HG02571 (cell line): Measurements from ENCODE around the gene SRPRB.
"Not testable (repeated sequence)": the region's sequence is repeated elsewhere in the genome, so short reads cannot be mapped to it uniquely, and the experiment has no call there.

ENCODE experiments used
- ATAC-seq: cut with Tn5 transposase; IDR thresholded peaks from one replicate; pipeline ENCODE4 v1.9.1; 2021; ENCODE audit warnings: mild to moderate bottlenecking, moderate library complexity; ENCODE audit not compliant: unreplicated experiment

Gene SRPRB

GRCh38 chr3:133777807-133778568 lies 27.6 kb upstream of the SRPRB start:
- no peak for ATAC-seq

- no peak for ATAC-seq
These were observed 25.9 kb upstream of the SRPRB start for GRCh38 chr3:133779626-133780203.

GRCh38 chr3:133780756-133781155 lies 24.9 kb upstream of the SRPRB start:
- ATAC-seq = not testable (repeated sequence)

- ATAC-seq = no peak
These were observed 24.0 kb upstream of the SRPRB start for GRCh38 chr3:133781570-133781969.

- no peak for ATAC-seq
These were observed 23.2 kb upstream of the SRPRB start for GRCh38 chr3:133782454-133782853.

- ATAC-seq = no peak
These were observed 21.9 kb upstream of the SRPRB start for GRCh38 chr3:133783762-133784161.

- no peak for ATAC-seq
These were observed 17.6 kb upstream of the SRPRB start for GRCh38 chr3:133788024-133788423.

- no peak for ATAC-seq
These were observed 13.3 kb upstream of the SRPRB start for GRCh38 chr3:133792171-133792763.

- no peak for ATAC-seq
These were observed 8.1 kb upstream of the SRPRB start for GRCh38 chr3:133797396-133798105.

GRCh38 chr3:133799794-133800585 lies 5.6 kb upstream of the SRPRB start:
- ATAC-seq = no peak

GRCh38 chr3:133803469-133803868 lies 2.1 kb upstream of the SRPRB start:
- no peak for ATAC-seq

- ATAC-seq = no peak
These were observed 719 bp upstream of the SRPRB start for GRCh38 chr3:133804896-133805295.

GRCh38 chr3:133805384-133805701 lies 272 bp upstream of the SRPRB start:
- no peak for ATAC-seq

- ATAC-seq = no peak
These were observed 7.3 kb downstream of the SRPRB start for GRCh38 chr3:133812872-133813271.

GRCh38 chr3:133815386-133815785 lies 9.8 kb downstream of the SRPRB start:
- no peak for ATAC-seq

- ATAC-seq = no peak
These were observed 14.5 kb downstream of the SRPRB start for GRCh38 chr3:133820129-133820528.

GRCh38 chr3:133820889-133821675 lies 15.5 kb downstream of the SRPRB start:
- no peak for ATAC-seq

GRCh38 chr3:133821767-133822638 lies 16.4 kb downstream of the SRPRB start:
- ATAC-seq = no peak

GRCh38 chr3:133824961-133825485 lies 19.4 kb downstream of the SRPRB start:
- ATAC-seq = no peak
